ENCODE data around the gene BMP3. TPM values are rescaled to one million over a fixed set of nuclear protein-coding genes. Genes with fewer than 3 reads are reported as not detected.

Gene BMP3
- total RNA-seq, 2 donors from 2014 or later: 27.0 to 48.7 TPM

- intact Hi-C loops (cut with DNase I, micrococcal nuclease): no loop called here
- ATAC-seq: no peak
- no peak for DNase-seq
These were observed 54.8 kb downstream of the BMP3 start for GRCh38 chr4:81085291-81085690.

- intact Hi-C loops (cut with DNase I, micrococcal nuclease): no loop called here
- ATAC-seq (no peak), DNase-seq (no peak)
These were observed 55.5 kb downstream of the BMP3 start for GRCh38 chr4:81085979-81086378.

- intact Hi-C loops (cut with DNase I, micrococcal nuclease): no loop called here
- no peak for ATAC-seq
- no peak for DNase-seq
These were observed 63.4 kb downstream of the BMP3 start for GRCh38 chr4:81093720-81094401.

GRCh38 chr4:81095389-81095788, 64.9 kb downstream of the BMP3 start:
- no peak for ATAC-seq
- DNase-seq: no peak
- intact Hi-C loops (cut with DNase I, micrococcal nuclease): no loop called here

GRCh38 chr4:81096566-81096965, 66.1 kb downstream of the BMP3 start:
- intact Hi-C loops (cut with DNase I, micrococcal nuclease): no loop called here
- ATAC-seq (no peak), DNase-seq (no peak)

- intact Hi-C loops (cut with DNase I, micrococcal nuclease): no loop called here
- DNase-seq (no peak), ATAC-seq (no peak)
These were observed 71.6 kb downstream of the BMP3 start for GRCh38 chr4:81102107-81102506.

- DNase-seq (no peak), ATAC-seq (no peak)
- intact Hi-C loops (cut with DNase I, micrococcal nuclease): no loop called here
These were observed 75.6 kb downstream of the BMP3 start for GRCh38 chr4:81106150-81106549.

Other genes with a start within 250 kb of the BMP3 start
- 10 to 100 TPM in 1 of 2 donors, 1 to 10 TPM in 1; 8.0 to 12.3 TPM for gene PRKG2, start 184.5 kb downstream of the BMP3 start, total RNA-seq

Data from left colon (tissue), 2 donors.